Common myeloid progenitor, CD34-positive (primary cell): ENCODE data around the gene NPLOC4.
"Not testable (repeated sequence)": the region's sequence is repeated elsewhere in the genome, so short reads cannot be mapped to it uniquely, and the experiment has no call there.

Experiments used
- CTCF ChIA-PET: fragments of 350-600 bp; sonication (Branson Sonifier 250); formaldehyde crosslinking; loops from one replicate; lab custom pipeline; 2021; ENCODE audit warnings: antibody characterized with exemption; lab: Charles Lee
- POLR2A ChIA-PET: fragments of 350-600 bp; sonication (Branson Sonifier 250); formaldehyde crosslinking; loops from one replicate; lab custom pipeline; 2021; ENCODE audit warnings: antibody characterized with exemption; lab: Charles Lee
- DNase-seq, 3 donors: peaks; one replicate each; pipeline versions ENCODE4 v3.0.0 to v3.0.0-alpha.2; 2013
- H3K27ac ChIP-seq, 2 experiments: 1 replicate in 1 of 2; 2 replicates in 1 of 2; pipeline ENCODE4 v1.7.0; 2013; ENCODE audit warnings: inconsistent platforms in 2 of 2, low read length in 2 of 2, mild to moderate bottlenecking in 2 of 2, low read depth in 1 of 2, moderate library complexity in 1 of 2; ENCODE audit not compliant: severe bottlenecking in 2 of 2, insufficient read depth in 1 of 2, poor library complexity in 1 of 2
- H3K27me3 ChIP-seq, 5 experiments: replicated peaks in 2 of 5; 1 replicate in 3 of 5; 2 replicates in 2 of 5; pipeline versions ENCODE4 v1.6.1 to v1.7.0; 2013; ENCODE audit warnings: low read length in 4 of 5, mild to moderate bottlenecking in 2 of 5, moderate library complexity in 2 of 5, inconsistent platforms in 1 of 5; ENCODE audit not compliant: insufficient read depth in 5 of 5, control insufficient read depth in 4 of 5
- H3K36me3 ChIP-seq, 4 experiments: 1 replicate in 2 of 4; 2 replicates in 2 of 4; pipeline versions ENCODE4 v1.6.1 to v1.7.0; 2013; ENCODE audit warnings: low read length in 3 of 4, control low read depth in 1 of 4, mild to moderate bottlenecking in 1 of 4; ENCODE audit not compliant: control insufficient read depth in 4 of 4, insufficient read depth in 4 of 4
- H3K4me1 ChIP-seq, 4 experiments: 1 replicate in 3 of 4; 2 replicates in 1 of 4; pipeline versions ENCODE4 v1.6.1 to v1.7.1; 2013; ENCODE audit warnings: low read length in 3 of 4, mild to moderate bottlenecking in 3 of 4, control low read depth in 1 of 4, inconsistent platforms in 1 of 4, moderate library complexity in 1 of 4; ENCODE audit not compliant: control insufficient read depth in 4 of 4, insufficient read depth in 4 of 4; ENCODE audit errors: control extremely low read depth in 1 of 4
- H3K4me3 ChIP-seq, 7 experiments: 1 replicate in 4 of 7; 2 replicates in 3 of 7; pipeline versions ENCODE4 v1.5.1 to v1.7.0; 2013; ENCODE audit warnings: mild to moderate bottlenecking in 7 of 7, low read length in 6 of 7, moderate library complexity in 6 of 7, inconsistent platforms in 2 of 7, low read depth in 2 of 7, control low read depth in 1 of 7; ENCODE audit not compliant: insufficient read depth in 4 of 7, control insufficient read depth in 1 of 7; ENCODE audit errors: extremely low read depth in 1 of 7
- H3K9me3 ChIP-seq, 5 experiments: 1 replicate in 4 of 5; 2 replicates in 1 of 5; pipeline versions ENCODE4 v1.6.1 to v1.7.1; 2013; ENCODE audit warnings: low read length in 4 of 5, mild to moderate bottlenecking in 2 of 5, inconsistent platforms in 1 of 5, low read depth in 1 of 5, moderate library complexity in 1 of 5; ENCODE audit not compliant: control insufficient read depth in 4 of 5, insufficient read depth in 2 of 5; ENCODE audit errors: control extremely low read depth in 1 of 5
- WGBS: methylation state at CpG from one replicate; pipeline ENCODE4 v1.1.5; 2013; ENCODE audit not compliant: insufficient coverage; 5-methylcytosine and 5-hydroxymethylcytosine counted together

The NPLOC4 gene

GRCh38 chr17:81618307-81618706, 18.6 kb downstream of the NPLOC4 start:
- CTCF ChIA-PET, H3K9me3 ChIP-seq, H3K27me3 ChIP-seq, DNase-seq, H3K4me1 ChIP-seq, H3K27ac ChIP-seq, H3K4me3 ChIP-seq: not testable (repeated sequence)
- peaks cover 15 to 60% (median 51%) of the 10 kb centered on the region in 4 experiments for H3K36me3 ChIP-seq
- WGBS: 100% methylated on average over 6 of the region's 36 CpGs
- POLR2A ChIA-PET: interaction anchor here (0.7 kb wide), 1 partner anchor 113 kb away, joined by 4 read pairs; no protein-coding TSS in a partner anchor

- H3K4me3 ChIP-seq: no peak overlapping the region
- H3K9me3 ChIP-seq: no peaks in the 10 kb centered on the region
- no peaks in the 10 kb centered on the region for H3K27me3 ChIP-seq
- DNase-seq: no peak
- H3K27ac ChIP-seq: no peak overlapping the region
- H3K36me3 ChIP-seq: peaks cover 17 to 63% (median 53%) of the 10 kb centered on the region in 4 experiments
- ChIA-PET CTCF (no interaction called here), POLR2A (no interaction called here)
- no peaks in the 10 kb centered on the region for H3K4me1 ChIP-seq
- 77% methylated on average over 6 of the region's 7 CpGs for WGBS
Observed at GRCh38 chr17:81616877-81617276, 20.0 kb downstream of the NPLOC4 start.

GRCh38 chr17:81615401-81615930, 21.4 kb downstream of the NPLOC4 start:
- no peaks in the 10 kb centered on the region for H3K27me3 ChIP-seq
- no peak overlapping the region for H3K27ac ChIP-seq
- DNase-seq: no peak
- ChIA-PET POLR2A (no interaction called here), CTCF (interaction anchor here (1.1 to 1.8 kb wide), 3 partner anchors 10 to 20 kb away, joined by 3 to 7 read pairs (median 3); no protein-coding TSS in a partner anchor)
- H3K36me3 ChIP-seq: peaks cover 11 to 51% (median 43%) of the 10 kb centered on the region in 4 experiments
- no peak overlapping the region for H3K4me3 ChIP-seq
- WGBS: 88% methylated on average over 2 of the region's 4 CpGs
- no peaks in the 10 kb centered on the region for H3K9me3 ChIP-seq
- H3K4me1 ChIP-seq: no peaks in the 10 kb centered on the region

- no peaks in the 10 kb centered on the region for H3K9me3 ChIP-seq
- CTCF ChIA-PET: no interaction called here
- 91% methylated on average over 13 of the region's 16 CpGs for WGBS
- H3K27me3 ChIP-seq: no peaks in the 10 kb centered on the region
- H3K4me3 ChIP-seq: no peak overlapping the region
- no peak for DNase-seq
- H3K27ac ChIP-seq: no peak overlapping the region
- POLR2A ChIA-PET: no interaction called here
- H3K4me1 ChIP-seq: no peaks in the 10 kb centered on the region
- H3K36me3 ChIP-seq: peaks cover 21 to 73% (median 58%) of the 10 kb centered on the region in 4 experiments
Observed at GRCh38 chr17:81612172-81612970, 24.5 kb downstream of the NPLOC4 start.

GRCh38 chr17:81609541-81610311, 27.2 kb downstream of the NPLOC4 start:
- 95% methylated on average over 19 of the region's 19 CpGs for WGBS
- Histone ChIP-seq H3K27me3 (no peaks in the 10 kb centered on the region), H3K36me3 (peaks cover 19 to 77% (median 59%) of the 10 kb centered on the region in 4 experiments), H3K4me3 (no peak overlapping the region), H3K9me3 (no peaks in the 10 kb centered on the region), H3K27ac (no peak overlapping the region), H3K4me1 (no peaks in the 10 kb centered on the region)
- ChIA-PET POLR2A (no interaction called here), CTCF (interaction anchor here (0.9 to 1.6 kb wide), 2 partner anchors 9 to 23 kb away, joined by 3 to 4 read pairs; no protein-coding TSS in a partner anchor)
- DNase-seq: no peak

GRCh38 chr17:81608605-81609004, 28.3 kb downstream of the NPLOC4 start:
- H3K27me3 ChIP-seq: no peaks in the 10 kb centered on the region
- ChIA-PET CTCF (interaction anchor here (0.9 to 1.6 kb wide), 2 partner anchors 8 to 25 kb away, joined by 3 to 4 read pairs; no protein-coding TSS in a partner anchor), POLR2A (no interaction called here)
- no peaks in the 10 kb centered on the region for H3K4me1 ChIP-seq
- H3K4me3 ChIP-seq: no peak overlapping the region
- DNase-seq: no peak
- peaks cover 27 to 79% (median 65%) of the 10 kb centered on the region in 4 experiments for H3K36me3 ChIP-seq
- H3K27ac ChIP-seq: no peak overlapping the region
- no peaks in the 10 kb centered on the region for H3K9me3 ChIP-seq
- WGBS: 100% methylated on average over 12 of the region's 13 CpGs
